Hepatocyte (in vitro differentiated cells): Measurements from ENCODE around the gene ATP13A3.

Experiments
- EZH2 ChIP-seq: fragments of 200-600 bp; sonication (generic); IDR thresholded peaks from 2 replicates; pipeline ENCODE4 v1.6.1; 2016; ENCODE audit warnings: antibody characterized with exemption, mild to moderate bottlenecking, borderline replicate concordance
- EZH2phosphoT487 ChIP-seq: fragments of 200-600 bp; sonication (generic); IDR thresholded peaks from one replicate; pipeline ENCODE4 v1.6.1; 2018; ENCODE audit warnings: antibody characterized with exemption, mild to moderate bottlenecking, low read depth, moderate library complexity; ENCODE audit not compliant: unreplicated experiment, severe bottlenecking
- TF ChIP-seq, protein P1 (sequence below): fragments of 200-600 bp; sonication (generic); IDR thresholded peaks from 2 replicates; pipeline ENCODE4 v1.5.1; 2016; ENCODE audit warnings: antibody characterized with exemption, mild to moderate bottlenecking; ENCODE audit not compliant: poor library complexity

DNA sequence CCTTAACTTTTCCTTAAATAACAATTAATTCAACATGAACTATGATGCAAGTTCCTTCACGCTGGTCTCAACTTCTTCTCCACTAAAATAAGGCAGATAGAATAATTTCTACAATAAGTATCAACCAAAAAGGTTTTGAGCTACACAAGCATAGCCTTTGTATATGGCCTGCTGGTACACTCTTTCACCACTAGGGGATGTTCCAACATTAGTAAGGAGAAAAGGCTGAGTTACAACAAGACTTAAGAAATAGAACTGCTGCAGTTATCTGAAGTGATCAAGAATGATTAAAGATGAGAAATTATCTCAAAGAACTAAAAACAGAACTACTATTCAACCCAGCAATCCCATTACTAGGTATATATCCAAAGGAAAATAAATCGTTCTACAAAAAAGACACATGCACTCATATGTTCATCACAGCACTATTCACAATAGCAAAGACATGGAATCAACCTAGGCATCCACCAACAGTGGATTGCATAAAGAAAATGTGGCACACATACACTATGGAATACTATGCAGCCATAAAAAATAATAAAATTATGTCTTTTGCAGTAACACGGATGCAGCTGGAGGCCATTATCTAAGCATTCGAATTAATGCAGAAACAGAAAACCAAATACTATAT lies 14.4 kb downstream of the ATP13A3 start:
- TF ChIP-seq, protein P1, sequence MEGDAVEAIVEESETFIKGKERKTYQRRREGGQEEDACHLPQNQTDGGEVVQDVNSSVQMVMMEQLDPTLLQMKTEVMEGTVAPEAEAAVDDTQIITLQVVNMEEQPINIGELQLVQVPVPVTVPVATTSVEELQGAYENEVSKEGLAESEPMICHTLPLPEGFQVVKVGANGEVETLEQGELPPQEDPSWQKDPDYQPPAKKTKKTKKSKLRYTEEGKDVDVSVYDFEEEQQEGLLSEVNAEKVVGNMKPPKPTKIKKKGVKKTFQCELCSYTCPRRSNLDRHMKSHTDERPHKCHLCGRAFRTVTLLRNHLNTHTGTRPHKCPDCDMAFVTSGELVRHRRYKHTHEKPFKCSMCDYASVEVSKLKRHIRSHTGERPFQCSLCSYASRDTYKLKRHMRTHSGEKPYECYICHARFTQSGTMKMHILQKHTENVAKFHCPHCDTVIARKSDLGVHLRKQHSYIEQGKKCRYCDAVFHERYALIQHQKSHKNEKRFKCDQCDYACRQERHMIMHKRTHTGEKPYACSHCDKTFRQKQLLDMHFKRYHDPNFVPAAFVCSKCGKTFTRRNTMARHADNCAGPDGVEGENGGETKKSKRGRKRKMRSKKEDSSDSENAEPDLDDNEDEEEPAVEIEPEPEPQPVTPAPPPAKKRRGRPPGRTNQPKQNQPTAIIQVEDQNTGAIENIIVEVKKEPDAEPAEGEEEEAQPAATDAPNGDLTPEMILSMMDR, result peak; percentile 89
- TF ChIP-seq EZH2 (no peak), EZH2phosphoT487 (no peak)
